Measurements from ENCODE around the gene C1RL. TPM values are rescaled to one million over a fixed set of nuclear protein-coding genes. Genes with fewer than 3 reads are reported as not detected.
A peak's percentile ranks its signal among the peaks of the same experiment; 100 is the strongest.

The C1RL gene
- total RNA-seq, 4 donors from 2014 or later: 15.4 to 121 (median 37.4) TPM

DNA sequence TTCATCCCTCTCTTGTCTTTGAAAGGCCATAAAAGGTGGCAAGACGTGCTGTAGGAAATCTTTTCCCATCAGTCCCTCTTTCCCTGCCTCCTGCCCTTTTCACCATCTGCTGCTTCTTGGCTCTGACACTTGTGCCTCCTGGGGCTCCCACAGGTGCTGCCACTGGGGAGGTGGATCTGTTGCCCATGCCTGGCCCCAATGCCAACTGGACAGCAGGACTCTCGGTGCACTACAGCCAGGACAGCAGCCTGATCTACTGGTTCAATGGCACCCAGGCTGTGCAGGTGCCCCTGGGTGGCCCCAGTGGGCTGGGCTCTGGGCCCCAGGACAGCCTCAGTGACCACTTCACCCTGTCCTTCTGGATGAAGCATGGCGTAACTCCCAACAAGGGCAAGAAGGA lies 27.7 kb upstream of the C1RL start:
- no peaks in the 10 kb centered on the region for H3K36me3 ChIP-seq

DNA sequence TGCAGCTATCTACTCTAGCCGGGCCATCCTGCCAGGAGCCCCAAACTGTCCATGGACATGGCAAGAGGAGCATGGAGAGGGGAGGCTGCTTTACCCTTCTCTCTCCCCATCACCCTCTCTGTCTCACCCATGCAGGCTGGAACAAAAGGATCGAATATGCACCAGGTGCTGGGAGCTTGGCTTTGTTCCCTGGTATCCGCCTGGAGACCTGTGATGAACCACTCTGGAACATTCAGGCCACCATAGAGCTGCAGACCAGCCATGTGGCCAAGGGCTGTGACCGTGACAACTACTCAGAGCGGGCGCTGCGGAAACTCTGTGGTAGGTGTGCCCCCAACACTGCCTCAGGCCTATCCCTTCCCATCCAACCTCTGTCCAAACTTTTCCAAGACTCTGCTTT lies 27.1 kb upstream of the C1RL start:
- no peaks in the 10 kb centered on the region for H3K4me1 ChIP-seq
- H3K9me3 ChIP-seq: no peaks in the 10 kb centered on the region
- H3K4me3 ChIP-seq: no peak overlapping the region
- H3K27ac ChIP-seq: no peak overlapping the region
- intact Hi-C loops (cut with DNase I; ENCODE audit: low total_unique reads): no loop called here
- H3K36me3 ChIP-seq: no peaks in the 10 kb centered on the region
- TF ChIP-seq, protein P1, sequence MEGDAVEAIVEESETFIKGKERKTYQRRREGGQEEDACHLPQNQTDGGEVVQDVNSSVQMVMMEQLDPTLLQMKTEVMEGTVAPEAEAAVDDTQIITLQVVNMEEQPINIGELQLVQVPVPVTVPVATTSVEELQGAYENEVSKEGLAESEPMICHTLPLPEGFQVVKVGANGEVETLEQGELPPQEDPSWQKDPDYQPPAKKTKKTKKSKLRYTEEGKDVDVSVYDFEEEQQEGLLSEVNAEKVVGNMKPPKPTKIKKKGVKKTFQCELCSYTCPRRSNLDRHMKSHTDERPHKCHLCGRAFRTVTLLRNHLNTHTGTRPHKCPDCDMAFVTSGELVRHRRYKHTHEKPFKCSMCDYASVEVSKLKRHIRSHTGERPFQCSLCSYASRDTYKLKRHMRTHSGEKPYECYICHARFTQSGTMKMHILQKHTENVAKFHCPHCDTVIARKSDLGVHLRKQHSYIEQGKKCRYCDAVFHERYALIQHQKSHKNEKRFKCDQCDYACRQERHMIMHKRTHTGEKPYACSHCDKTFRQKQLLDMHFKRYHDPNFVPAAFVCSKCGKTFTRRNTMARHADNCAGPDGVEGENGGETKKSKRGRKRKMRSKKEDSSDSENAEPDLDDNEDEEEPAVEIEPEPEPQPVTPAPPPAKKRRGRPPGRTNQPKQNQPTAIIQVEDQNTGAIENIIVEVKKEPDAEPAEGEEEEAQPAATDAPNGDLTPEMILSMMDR (IDR thresholded peaks at IDR 0.05): no peak
- TF ChIP-seq POLR2A (IDR thresholded peaks at IDR 0.05): no peak
- H3K27me3 ChIP-seq: no peaks in the 10 kb centered on the region
- DNase-seq: no peak

More for the DNA sequence above, 27.7 kb upstream of the C1RL start:
- H3K4me3 ChIP-seq: no peak overlapping the region
- no peaks in the 10 kb centered on the region for H3K27me3 ChIP-seq
- DNase-seq: no peak
- TF ChIP-seq, protein P1 (IDR thresholded peaks at IDR 0.05): no peak
- no peak for TF ChIP-seq POLR2A (IDR thresholded peaks at IDR 0.05)
- H3K27ac ChIP-seq: no peak overlapping the region
- no peaks in the 10 kb centered on the region for H3K9me3 ChIP-seq
- no peaks in the 10 kb centered on the region for H3K4me1 ChIP-seq
- intact Hi-C loops (cut with DNase I; ENCODE audit: low total_unique reads): no loop called here

DNA sequence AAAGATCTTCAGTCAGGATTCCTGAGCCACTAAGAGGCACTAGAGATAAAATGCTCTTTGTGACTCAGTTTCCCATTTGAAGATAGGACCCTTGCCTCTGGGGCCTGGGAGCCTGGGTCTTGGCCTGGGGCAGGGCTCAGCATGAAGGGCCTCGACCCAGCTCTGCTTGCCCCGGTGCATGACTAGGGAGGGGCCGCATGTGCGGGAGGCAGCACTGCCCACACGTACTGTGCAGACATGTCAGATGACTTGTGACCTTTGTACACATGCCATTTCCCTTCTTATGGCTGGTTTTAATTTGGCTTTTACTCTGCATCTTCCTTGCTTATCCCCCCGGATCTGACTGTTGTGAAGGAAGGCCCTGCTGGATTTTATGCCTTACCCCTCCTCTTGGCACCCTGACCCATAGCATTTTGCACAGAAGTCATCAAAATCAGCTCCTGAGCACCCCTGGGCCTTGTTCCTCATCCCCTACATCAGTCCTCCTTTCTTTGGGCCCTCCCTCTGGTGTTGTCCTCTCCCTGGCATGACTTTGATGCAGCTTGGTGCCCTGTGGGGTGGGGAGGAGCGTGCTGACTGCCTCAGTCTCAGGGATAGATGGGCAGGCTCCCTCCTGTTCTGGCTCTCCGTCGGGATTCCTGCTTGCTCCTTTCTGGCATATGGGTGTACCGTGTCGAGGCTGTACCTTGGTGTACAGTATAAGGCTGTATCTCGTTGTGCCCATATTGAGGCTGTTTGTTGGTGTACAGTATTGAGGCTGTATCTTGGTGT lies 25.6 kb upstream of the C1RL start:
- no peak overlapping the region for H3K4me3 ChIP-seq
- H3K27ac ChIP-seq: no peak overlapping the region
- no peaks in the 10 kb centered on the region for H3K9me3 ChIP-seq
- no peaks in the 10 kb centered on the region for H3K27me3 ChIP-seq
- no peak for TF ChIP-seq POLR2A (IDR thresholded peaks at IDR 0.05)
- TF ChIP-seq, protein P1 (IDR thresholded peaks at IDR 0.05): no peak
- intact Hi-C loops (cut with DNase I; ENCODE audit: low total_unique reads): no loop called here
- no peaks in the 10 kb centered on the region for H3K36me3 ChIP-seq
- DNase-seq: no peak
- H3K4me1 ChIP-seq: peaks cover 0 to under 1% of the 10 kb centered on the region in 2 donors

DNA sequence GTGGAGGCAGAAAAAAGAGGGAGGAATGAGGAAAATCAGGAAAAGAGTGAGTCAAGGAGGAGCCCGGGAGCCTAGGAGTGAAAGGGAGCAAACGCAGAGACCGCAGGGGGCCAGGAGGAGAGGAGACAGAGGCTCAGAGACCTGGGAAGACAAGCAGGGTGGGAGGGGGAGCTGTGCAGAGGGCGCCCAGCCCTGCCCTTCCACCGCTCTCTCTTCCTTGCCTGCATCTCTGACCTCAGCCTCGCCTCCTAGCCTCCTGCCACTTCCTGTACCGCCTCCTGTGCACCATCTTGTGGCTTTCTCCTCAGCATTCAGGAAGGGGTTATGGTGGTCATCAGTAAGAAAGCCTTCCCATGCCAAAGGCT lies 22.5 kb upstream of the C1RL start:
- Histone ChIP-seq H3K36me3 (no peaks in the 10 kb centered on the region), H3K9me3 (no peaks in the 10 kb centered on the region), H3K27me3 (no peaks in the 10 kb centered on the region), H3K27ac (peak overlapping the region; percentile 85), H3K4me3 (peak overlapping the region in 1 of 2 donors; percentile 46), H3K4me1 (peaks cover 0 to 7% of the 10 kb centered on the region in 2 donors)
- DNase-seq: no peak
- intact Hi-C loops (cut with DNase I; ENCODE audit: low total_unique reads): no loop called here
- no peak for TF ChIP-seq POLR2A (IDR thresholded peaks at IDR 0.05)
- TF ChIP-seq, protein P1 (IDR thresholded peaks at IDR 0.05): no peak

DNA sequence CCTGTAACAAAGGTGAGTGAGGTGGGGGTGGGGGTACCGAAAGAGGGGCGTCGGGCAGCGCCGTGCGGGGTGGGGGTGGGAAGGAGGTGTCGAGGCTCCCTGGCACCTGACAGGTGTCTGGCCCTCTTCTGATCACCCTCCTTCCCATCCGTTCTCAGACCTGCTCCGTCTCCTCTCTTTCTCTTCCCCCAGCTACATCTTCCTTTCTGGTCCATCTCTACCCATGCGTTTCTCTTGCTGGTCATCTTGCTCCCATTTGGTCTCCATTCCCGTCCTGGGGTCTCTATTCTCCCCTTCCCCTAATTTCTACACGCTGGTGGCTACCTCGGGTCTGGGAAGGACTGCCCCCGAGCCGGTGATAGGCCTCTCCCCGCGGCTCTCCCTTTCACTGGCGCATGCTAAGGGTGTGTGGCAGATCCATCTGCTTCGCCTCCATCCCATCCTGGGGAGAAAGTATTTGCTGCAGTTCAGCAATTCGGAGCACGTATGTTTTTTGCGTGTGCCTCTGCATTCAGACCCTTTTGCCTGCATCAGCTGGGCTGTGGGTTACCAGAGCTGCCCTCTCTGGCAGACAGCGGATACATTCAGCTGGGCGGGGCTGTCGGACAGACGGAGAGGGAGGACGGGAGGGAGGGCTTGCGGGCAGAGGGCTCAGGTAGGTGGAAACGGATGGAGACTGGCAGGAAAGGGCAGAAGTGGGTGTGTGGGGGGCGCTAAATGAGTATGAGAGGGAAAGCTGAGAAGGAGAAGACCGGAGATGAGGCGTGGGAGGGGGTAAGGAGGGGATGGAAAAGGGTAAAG lies 21.9 kb upstream of the C1RL start:
- peaks cover 0 to 7% of the 10 kb centered on the region in 2 donors for H3K4me1 ChIP-seq
- TF ChIP-seq, protein P1 (IDR thresholded peaks at IDR 0.05): no peak
- no peak for TF ChIP-seq POLR2A (IDR thresholded peaks at IDR 0.05)
- intact Hi-C loops (cut with DNase I; ENCODE audit: low total_unique reads): no loop called here
- H3K4me3 ChIP-seq: peak overlapping the region; percentile 46 to 67
- DNase-seq: peak; percentile 59 to 63
- H3K36me3 ChIP-seq: no peaks in the 10 kb centered on the region
- peak overlapping the region; percentile 85 for H3K27ac ChIP-seq
- H3K9me3 ChIP-seq: no peaks in the 10 kb centered on the region
- H3K27me3 ChIP-seq: no peaks in the 10 kb centered on the region

Data from uterus (tissue), 4 donors.